GM20431 (cell line): ENCODE results near the gene FAIM2.
"Not testable (repeated sequence)": the region's sequence is repeated elsewhere in the genome, so short reads cannot be mapped to it uniquely, and the experiment has no call there.

Source experiments
- in situ Hi-C: fragments of 300-500 bp; cut with MseI, MboI; formaldehyde crosslinking; loops from one replicate; pipeline ENCODE4 v1.15.0; 2020; ENCODE audit warnings: low sequenced_read_pairs; ENCODE audit not compliant: unreplicated experiment

FAIM2 gene

GRCh38 chr12:49868952-49869815 lies 34.5 kb downstream of the FAIM2 start:
- in situ Hi-C loops, result no loop called here

GRCh38 chr12:49868449-49868848 lies 35.3 kb downstream of the FAIM2 start:
- in situ Hi-C loops, result no loop called here

GRCh38 chr12:49867570-49868341 lies 35.9 kb downstream of the FAIM2 start:
- in situ Hi-C loops, result no loop called here

GRCh38 chr12:49866859-49867569 lies 36.7 kb downstream of the FAIM2 start:
- in situ Hi-C loops, result no loop called here

- in situ Hi-C loops, result no loop called here
Measured at GRCh38 chr12:49865782-49866135, 37.9 kb downstream of the FAIM2 start.

GRCh38 chr12:49865109-49865781 lies 38.5 kb downstream of the FAIM2 start:
- in situ Hi-C loops, result no loop called here

- in situ Hi-C loops, result no loop called here
Measured at GRCh38 chr12:49864798-49865090, 39.0 kb downstream of the FAIM2 start.

GRCh38 chr12:49863946-49864797 lies 39.5 kb downstream of the FAIM2 start:
- in situ Hi-C loops, result no loop called here

- in situ Hi-C loops, result not testable (repeated sequence)
Measured at GRCh38 chr12:49860921-49861320, 42.8 kb downstream of the FAIM2 start.

GRCh38 chr12:49855890-49856289 lies 47.8 kb downstream of the FAIM2 start:
- in situ Hi-C loops, result not testable (repeated sequence)

GRCh38 chr12:49854976-49855375 lies 48.7 kb downstream of the FAIM2 start:
- in situ Hi-C loops, result no loop called here

GRCh38 chr12:49853671-49854070 lies 50.0 kb downstream of the FAIM2 start:
- in situ Hi-C loops, result no loop called here

- in situ Hi-C loops, result no loop called here
Measured at GRCh38 chr12:49847161-49847560, 56.5 kb downstream of the FAIM2 start.

GRCh38 chr12:49846032-49846431 lies 57.7 kb downstream of the FAIM2 start:
- in situ Hi-C loops, result no loop called here

GRCh38 chr12:49843876-49844437 lies 59.7 kb downstream of the FAIM2 start:
- in situ Hi-C loops, result no loop called here

GRCh38 chr12:49843411-49843810 lies 60.3 kb downstream of the FAIM2 start:
- in situ Hi-C loops, result no loop called here

GRCh38 chr12:49842519-49843352 lies 61.0 kb downstream of the FAIM2 start, which contains the start of gene BCDIN3D:
TSS of gene BCDIN3D (minus strand) at chr12:49843106. CDS start at chr12:49843087, 19 bp downstream.
- in situ Hi-C loops, result no loop called here

- in situ Hi-C loops, result no loop called here
Measured at GRCh38 chr12:49838973-49839633, 64.6 kb downstream of the FAIM2 start.
